Panc1 (cell line): ENCODE results near the gene OPHN1.

Experiments used
- POLR2AphosphoS5 ChIP-seq: IDR thresholded peaks from 2 replicates; pipeline ENCODE4 v1.6.1; 2012; ENCODE audit warnings: mild to moderate bottlenecking, low read depth, low read length, moderate library complexity
- TCF7L2 ChIP-seq: IDR thresholded peaks from 2 replicates; pipeline ENCODE4 v1.6.1; 2011; ENCODE audit warnings: mild to moderate bottlenecking, low read depth, low read length, inconsistent platforms
- TF ChIP-seq, protein P1 (sequence below): fragments of 450-650 bp; IDR thresholded peaks from 2 replicates; pipeline ENCODE4 v1.5.1; 2017; ENCODE audit warnings: mild to moderate bottlenecking
- TF ChIP-seq, protein P2 (sequence below), 2 experiments: IDR thresholded peaks; 2 replicates each; pipeline ENCODE4 v1.6.1; 2011 to 2012; ENCODE audit warnings: low read depth in 2 of 2, control low read depth in 1 of 2, low read length in 1 of 2, mild to moderate bottlenecking in 1 of 2, moderate library complexity in 1 of 2; ENCODE audit not compliant: insufficient read depth in 1 of 2

DNA sequence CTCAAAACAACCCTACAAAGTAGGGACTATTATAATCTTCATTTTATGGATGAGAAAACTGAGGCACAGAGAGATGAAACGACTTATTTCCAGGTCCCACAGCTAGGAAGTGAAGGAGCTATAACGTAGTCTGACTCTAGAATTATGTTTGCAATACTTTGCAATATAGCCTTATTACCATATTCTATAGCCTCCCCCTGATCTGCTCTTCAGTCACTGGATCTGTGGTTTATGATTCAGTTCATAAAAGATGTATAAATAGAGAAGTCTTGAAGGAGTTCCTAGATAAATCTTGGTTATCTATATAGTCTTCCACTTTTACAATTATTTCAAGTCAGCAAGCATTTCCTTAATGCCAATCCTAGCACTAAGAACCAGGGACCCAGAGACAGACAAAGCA, 57.5 kb downstream of the OPHN1 start:
- TF ChIP-seq, protein P1, sequence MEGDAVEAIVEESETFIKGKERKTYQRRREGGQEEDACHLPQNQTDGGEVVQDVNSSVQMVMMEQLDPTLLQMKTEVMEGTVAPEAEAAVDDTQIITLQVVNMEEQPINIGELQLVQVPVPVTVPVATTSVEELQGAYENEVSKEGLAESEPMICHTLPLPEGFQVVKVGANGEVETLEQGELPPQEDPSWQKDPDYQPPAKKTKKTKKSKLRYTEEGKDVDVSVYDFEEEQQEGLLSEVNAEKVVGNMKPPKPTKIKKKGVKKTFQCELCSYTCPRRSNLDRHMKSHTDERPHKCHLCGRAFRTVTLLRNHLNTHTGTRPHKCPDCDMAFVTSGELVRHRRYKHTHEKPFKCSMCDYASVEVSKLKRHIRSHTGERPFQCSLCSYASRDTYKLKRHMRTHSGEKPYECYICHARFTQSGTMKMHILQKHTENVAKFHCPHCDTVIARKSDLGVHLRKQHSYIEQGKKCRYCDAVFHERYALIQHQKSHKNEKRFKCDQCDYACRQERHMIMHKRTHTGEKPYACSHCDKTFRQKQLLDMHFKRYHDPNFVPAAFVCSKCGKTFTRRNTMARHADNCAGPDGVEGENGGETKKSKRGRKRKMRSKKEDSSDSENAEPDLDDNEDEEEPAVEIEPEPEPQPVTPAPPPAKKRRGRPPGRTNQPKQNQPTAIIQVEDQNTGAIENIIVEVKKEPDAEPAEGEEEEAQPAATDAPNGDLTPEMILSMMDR: no peak
- TF ChIP-seq, protein P2, sequence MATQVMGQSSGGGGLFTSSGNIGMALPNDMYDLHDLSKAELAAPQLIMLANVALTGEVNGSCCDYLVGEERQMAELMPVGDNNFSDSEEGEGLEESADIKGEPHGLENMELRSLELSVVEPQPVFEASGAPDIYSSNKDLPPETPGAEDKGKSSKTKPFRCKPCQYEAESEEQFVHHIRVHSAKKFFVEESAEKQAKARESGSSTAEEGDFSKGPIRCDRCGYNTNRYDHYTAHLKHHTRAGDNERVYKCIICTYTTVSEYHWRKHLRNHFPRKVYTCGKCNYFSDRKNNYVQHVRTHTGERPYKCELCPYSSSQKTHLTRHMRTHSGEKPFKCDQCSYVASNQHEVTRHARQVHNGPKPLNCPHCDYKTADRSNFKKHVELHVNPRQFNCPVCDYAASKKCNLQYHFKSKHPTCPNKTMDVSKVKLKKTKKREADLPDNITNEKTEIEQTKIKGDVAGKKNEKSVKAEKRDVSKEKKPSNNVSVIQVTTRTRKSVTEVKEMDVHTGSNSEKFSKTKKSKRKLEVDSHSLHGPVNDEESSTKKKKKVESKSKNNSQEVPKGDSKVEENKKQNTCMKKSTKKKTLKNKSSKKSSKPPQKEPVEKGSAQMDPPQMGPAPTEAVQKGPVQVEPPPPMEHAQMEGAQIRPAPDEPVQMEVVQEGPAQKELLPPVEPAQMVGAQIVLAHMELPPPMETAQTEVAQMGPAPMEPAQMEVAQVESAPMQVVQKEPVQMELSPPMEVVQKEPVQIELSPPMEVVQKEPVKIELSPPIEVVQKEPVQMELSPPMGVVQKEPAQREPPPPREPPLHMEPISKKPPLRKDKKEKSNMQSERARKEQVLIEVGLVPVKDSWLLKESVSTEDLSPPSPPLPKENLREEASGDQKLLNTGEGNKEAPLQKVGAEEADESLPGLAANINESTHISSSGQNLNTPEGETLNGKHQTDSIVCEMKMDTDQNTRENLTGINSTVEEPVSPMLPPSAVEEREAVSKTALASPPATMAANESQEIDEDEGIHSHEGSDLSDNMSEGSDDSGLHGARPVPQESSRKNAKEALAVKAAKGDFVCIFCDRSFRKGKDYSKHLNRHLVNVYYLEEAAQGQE (IDR thresholded peaks at IDR 0.05; ENCODE audit: insufficient read depth in 1 of 2, low read depth in 2 of 2, low read length in 1 of 2): no peak
- no peak for TF ChIP-seq POLR2AphosphoS5
- no peak for TF ChIP-seq TCF7L2
